ENCODE results near the gene SLC51A. TPM values are rescaled to one million over a fixed set of nuclear protein-coding genes. Genes with fewer than 3 reads are reported as not detected.

Gene SLC51A
- total and polyA plus RNA-seq, 2 donors (not counting 3 experiments of a cell fraction or from before 2014, with no cell fraction given), result not detected

DNA sequence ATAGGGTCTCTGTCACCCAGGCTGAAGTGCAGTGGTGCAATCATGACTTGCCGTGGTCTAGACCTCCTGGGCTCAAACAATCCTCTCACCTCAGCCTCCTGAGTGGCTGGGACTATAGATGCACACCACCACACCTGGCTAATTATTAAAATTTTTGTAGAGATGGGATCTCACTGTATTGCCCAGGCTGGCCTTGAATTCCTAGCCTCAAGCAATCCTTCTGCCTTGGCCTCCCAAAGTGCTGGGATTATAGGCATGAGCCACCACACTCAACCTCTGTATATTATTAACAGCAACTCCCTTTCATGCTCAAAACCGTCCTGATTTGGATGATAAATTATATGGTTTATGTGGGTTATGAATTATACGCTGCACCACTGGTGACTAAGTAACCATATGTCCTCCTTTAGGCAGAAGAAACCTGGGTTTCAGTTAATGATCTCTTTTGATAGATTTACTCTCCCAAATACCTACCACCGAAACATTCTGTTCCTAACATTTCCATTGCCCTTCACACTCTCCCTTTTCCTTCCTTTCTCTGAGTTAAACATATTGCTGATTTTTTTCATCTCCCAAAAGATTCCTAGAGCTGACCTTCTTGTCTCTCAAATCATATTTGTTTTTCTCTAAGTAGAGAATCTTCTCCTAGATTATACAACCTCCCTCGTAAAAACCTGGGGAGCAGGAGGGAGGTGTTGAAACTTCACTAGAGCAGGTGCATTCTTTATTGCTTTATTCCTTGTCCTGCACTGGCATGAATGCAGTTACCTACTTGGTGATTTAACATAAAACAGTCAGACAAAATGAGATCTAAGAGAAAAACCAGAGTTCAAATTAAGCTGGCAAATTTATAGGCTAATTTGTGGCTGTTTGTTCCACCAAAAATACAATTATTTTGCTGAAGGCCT lies 38.3 kb downstream of the SLC51A start:
- Histone ChIP-seq H4K20me1 (replicated peaks; ENCODE audit: control insufficient read depth, extremely low read depth, insufficient read depth, low read length) (no peaks in the 10 kb centered on the region), H3K4me1 (ENCODE audit: control insufficient read depth, extremely low read depth, insufficient read depth, low read length) (no peaks in the 10 kb centered on the region), H3K9ac (replicated peaks; ENCODE audit: extremely low read depth, insufficient read depth, low read length) (no peak overlapping the region), H3K4me3 (replicated peaks in 1 of 3; ENCODE audit: insufficient read depth in 1 of 3, low read depth in 1 of 3, low read length in 3 of 3) (no peak overlapping the region), H3K36me3 (ENCODE audit: control insufficient read depth in 2 of 2, extremely low read depth in 1 of 2, insufficient read depth in 2 of 2, low read length in 2 of 2) (peaks cover 0 to 1% of the 10 kb centered on the region in 2 experiments), H3K9me1 (replicated peaks; ENCODE audit: control insufficient read depth, extremely low read depth, insufficient read depth, low read length) (no peaks in the 10 kb centered on the region), H3K27me3 (ENCODE audit: control insufficient read depth in 2 of 2, insufficient read depth in 2 of 2, low read length in 2 of 2) (no peaks in the 10 kb centered on the region), H3K9me3 (replicated peaks; ENCODE audit: control insufficient read depth, insufficient read depth, low read length) (no peaks in the 10 kb centered on the region), H3K27ac (ENCODE audit: insufficient read depth, low read depth, low read length) (no peak overlapping the region), H3K79me2 (ENCODE audit: control insufficient read depth, insufficient read depth, low read length) (peaks cover 6% of the 10 kb centered on the region), H3K4me2 (ENCODE audit: insufficient read depth, low read length) (no peak overlapping the region), H2AFZ (ENCODE audit: low read depth, low read length) (no peak overlapping the region)
- no peak for DNase-seq (ENCODE audit: low read depth, low spot score)
- TF ChIP-seq JUN (IDR thresholded peaks at IDR 0.05; ENCODE audit: borderline replicate concordance, insufficient read depth, insufficient read length, low read depth) (no peak), FOS (IDR thresholded peaks at IDR 0.05; ENCODE audit: borderline replicate concordance, insufficient read depth, low read length) (no peak), POLR2AphosphoS5 (IDR thresholded peaks at IDR 0.05; ENCODE audit: insufficient read depth, low read depth, low read length) (no peak), GATA2 (IDR thresholded peaks at IDR 0.05; ENCODE audit: insufficient read depth, insufficient read length, low read depth, low read length) (no peak)
- TF ChIP-seq, protein P1, sequence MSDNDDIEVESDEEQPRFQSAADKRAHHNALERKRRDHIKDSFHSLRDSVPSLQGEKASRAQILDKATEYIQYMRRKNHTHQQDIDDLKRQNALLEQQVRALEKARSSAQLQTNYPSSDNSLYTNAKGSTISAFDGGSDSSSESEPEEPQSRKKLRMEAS (IDR thresholded peaks at IDR 0.05; ENCODE audit: insufficient read depth, insufficient read length), result no peak
- ChIA-PET CTCF (interaction anchor here (0.6 to 3.1 kb wide), 12 partner anchors 9 to 268 kb away, joined by 3 to 75 read pairs (median 4); partner anchors contain the start of genes DYNLT2B and UBXN7), POLR2A (no interaction called here)
- dilution Hi-C loops (cut with MboI; ENCODE audit: extremely low pct_ligation_motif_present, low sequenced_read_pairs) (no loop called here), intact Hi-C loops (cut with micrococcal nuclease) (loop anchor here (5.0 kb wide), 1 partner anchor 248 kb away; the partner anchor contains the start of gene RNF168)
- FAIRE-seq, result no peak
- BruUV-seq (replicated peaks), result no TSS peak

DNA sequence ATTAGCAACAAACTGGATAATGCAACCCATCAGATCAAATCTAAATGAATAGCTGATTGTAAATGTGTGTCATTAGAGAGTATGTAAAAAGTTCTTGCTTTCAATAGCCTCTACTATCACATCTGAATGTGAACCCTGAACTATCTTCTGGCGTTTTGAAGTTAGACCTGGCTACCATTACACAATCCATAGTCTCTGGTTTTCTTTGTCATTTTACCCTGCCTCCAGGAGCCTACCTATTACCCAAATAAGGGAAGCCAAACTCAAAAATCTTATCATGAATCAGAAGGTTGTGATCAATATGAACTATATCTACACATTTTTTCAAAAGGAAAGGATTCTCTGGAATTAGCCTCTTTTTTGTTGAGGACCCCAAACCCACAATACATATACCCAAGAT lies 39.4 kb downstream of the SLC51A start:
- Histone ChIP-seq H2AFZ (ENCODE audit: low read depth, low read length) (no peak overlapping the region), H3K4me3 (replicated peaks in 1 of 3; ENCODE audit: insufficient read depth in 1 of 3, low read depth in 1 of 3, low read length in 3 of 3) (no peak overlapping the region), H3K9me1 (replicated peaks; ENCODE audit: control insufficient read depth, extremely low read depth, insufficient read depth, low read length) (no peaks in the 10 kb centered on the region), H3K27me3 (ENCODE audit: control insufficient read depth in 2 of 2, insufficient read depth in 2 of 2, low read length in 2 of 2) (no peaks in the 10 kb centered on the region), H3K36me3 (ENCODE audit: control insufficient read depth in 2 of 2, extremely low read depth in 1 of 2, insufficient read depth in 2 of 2, low read length in 2 of 2) (peaks cover 0 to 1% of the 10 kb centered on the region in 2 experiments), H3K9me3 (replicated peaks; ENCODE audit: control insufficient read depth, insufficient read depth, low read length) (no peaks in the 10 kb centered on the region), H3K4me1 (ENCODE audit: control insufficient read depth, extremely low read depth, insufficient read depth, low read length) (no peaks in the 10 kb centered on the region), H3K79me2 (ENCODE audit: control insufficient read depth, insufficient read depth, low read length) (peaks cover 10% of the 10 kb centered on the region), H3K4me2 (ENCODE audit: insufficient read depth, low read length) (no peak overlapping the region), H4K20me1 (replicated peaks; ENCODE audit: control insufficient read depth, extremely low read depth, insufficient read depth, low read length) (no peaks in the 10 kb centered on the region), H3K27ac (ENCODE audit: insufficient read depth, low read depth, low read length) (no peak overlapping the region), H3K9ac (replicated peaks; ENCODE audit: extremely low read depth, insufficient read depth, low read length) (no peak overlapping the region)
- DNase-seq (ENCODE audit: low read depth, low spot score), result no peak
- ChIA-PET POLR2A (no interaction called here), CTCF (interaction anchor here (1.2 to 2.7 kb wide), 5 partner anchors 8 to 267 kb away, joined by 3 to 14 read pairs (median 4); partner anchors contain the start of gene DYNLT2B)
- TF ChIP-seq, protein P1 (IDR thresholded peaks at IDR 0.05; ENCODE audit: insufficient read depth, insufficient read length), result no peak
- no TSS peak for BruUV-seq (replicated peaks)
- no peak for FAIRE-seq
- intact Hi-C loops (cut with micrococcal nuclease), result no loop called here
- dilution Hi-C loops (cut with MboI; ENCODE audit: extremely low pct_ligation_motif_present, low sequenced_read_pairs), result no loop called here

All from endothelial cell of umbilical vein (primary cell).